ENCODE results near the gene PARD3.

DNA sequence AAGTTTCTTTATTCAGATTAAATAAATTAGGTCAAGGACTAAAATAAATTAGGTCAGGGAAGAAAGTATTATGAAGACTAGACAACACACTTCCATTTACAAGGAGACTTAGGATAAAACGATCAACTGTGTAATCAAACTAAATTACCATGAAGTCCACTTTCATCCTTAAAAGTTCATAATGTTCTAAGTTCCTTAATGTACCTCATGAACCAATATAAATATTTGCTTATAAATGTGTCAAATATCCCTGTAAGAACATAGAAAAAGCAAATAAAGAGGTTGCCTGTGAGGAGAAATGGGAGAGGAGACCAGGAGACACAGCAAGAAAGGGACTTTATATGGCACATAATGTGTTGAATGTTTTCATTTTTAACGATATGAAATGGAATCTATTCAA is 345.6 kb downstream of the PARD3 start:
- TF ChIP-seq, protein P1, sequence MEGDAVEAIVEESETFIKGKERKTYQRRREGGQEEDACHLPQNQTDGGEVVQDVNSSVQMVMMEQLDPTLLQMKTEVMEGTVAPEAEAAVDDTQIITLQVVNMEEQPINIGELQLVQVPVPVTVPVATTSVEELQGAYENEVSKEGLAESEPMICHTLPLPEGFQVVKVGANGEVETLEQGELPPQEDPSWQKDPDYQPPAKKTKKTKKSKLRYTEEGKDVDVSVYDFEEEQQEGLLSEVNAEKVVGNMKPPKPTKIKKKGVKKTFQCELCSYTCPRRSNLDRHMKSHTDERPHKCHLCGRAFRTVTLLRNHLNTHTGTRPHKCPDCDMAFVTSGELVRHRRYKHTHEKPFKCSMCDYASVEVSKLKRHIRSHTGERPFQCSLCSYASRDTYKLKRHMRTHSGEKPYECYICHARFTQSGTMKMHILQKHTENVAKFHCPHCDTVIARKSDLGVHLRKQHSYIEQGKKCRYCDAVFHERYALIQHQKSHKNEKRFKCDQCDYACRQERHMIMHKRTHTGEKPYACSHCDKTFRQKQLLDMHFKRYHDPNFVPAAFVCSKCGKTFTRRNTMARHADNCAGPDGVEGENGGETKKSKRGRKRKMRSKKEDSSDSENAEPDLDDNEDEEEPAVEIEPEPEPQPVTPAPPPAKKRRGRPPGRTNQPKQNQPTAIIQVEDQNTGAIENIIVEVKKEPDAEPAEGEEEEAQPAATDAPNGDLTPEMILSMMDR (IDR thresholded peaks at IDR 0.05), result no peak
- TF ChIP-seq POLR2A (IDR thresholded peaks at IDR 0.05), result no peak
